Naive thymus-derived CD8-positive, alpha-beta T cell (primary cell): Measurements from ENCODE around the gene SH3BP2. TPM values are rescaled to one million over a fixed set of nuclear protein-coding genes. Genes with fewer than 3 reads are reported as not detected.
A peak's percentile ranks its signal among the peaks of the same experiment; 100 is the strongest.

Source experiments
- ATAC-seq, 2 donors: fragments of 150-1000 bp; cut with Tn5 transposase in 1 of 2; sonication (Bioruptor Pico), chemical (Tn5 transposase) in 1 of 2; 1 replicate in 1 of 2; 2 replicates in 1 of 2; pipeline ENCODE4 v1.10.0; 2021; ENCODE audit warnings: mild to moderate bottlenecking in 2 of 2, moderate library complexity in 2 of 2
- POLR2A ChIA-PET: fragments of 350-600 bp; sonication (Branson Sonifier 250); formaldehyde crosslinking; loops from one replicate; lab custom pipeline; 2021; ENCODE audit warnings: antibody characterized with exemption; lab: Charles Lee
- DNase-seq, 10 donors: peaks; one replicate each; pipeline versions ENCODE4 v3.0.0 to v3.0.0-alpha.2; 2020 to 2022
- H3K27ac Mint-ChIP-seq, 10 donors: one replicate each; pipeline ENCODE4 v1.8.0; 2020 to 2022; ENCODE audit warnings: mild to moderate bottlenecking in 10 of 10, mixed read lengths in 10 of 10, moderate library complexity in 4 of 10, inconsistent platforms in 1 of 10
- H3K27me3 Mint-ChIP-seq, 5 donors: one replicate each; pipeline ENCODE4 v1.8.0; 2021 to 2022; ENCODE audit warnings: mixed read lengths in 5 of 5
- H3K36me3 Mint-ChIP-seq, 3 donors: one replicate each; pipeline ENCODE4 v1.8.0; 2020 to 2022; ENCODE audit warnings: mixed read lengths in 3 of 3, mild to moderate bottlenecking in 2 of 3, inconsistent platforms in 1 of 3
- H3K4me1 Mint-ChIP-seq, 4 donors: one replicate each; pipeline ENCODE4 v1.8.0; 2021 to 2022; ENCODE audit warnings: mixed read lengths in 4 of 4
- H3K4me3 Mint-ChIP-seq, 10 donors: one replicate each; pipeline ENCODE4 v1.8.0; 2020 to 2022; ENCODE audit warnings: mild to moderate bottlenecking in 10 of 10, mixed read lengths in 10 of 10, moderate library complexity in 6 of 10, inconsistent platforms in 1 of 10
- H3K9me3 Mint-ChIP-seq, 9 donors: one replicate each; pipeline ENCODE4 v1.8.0; 2020 to 2022; ENCODE audit warnings: mixed read lengths in 9 of 9, mild to moderate bottlenecking in 3 of 9, inconsistent platforms in 1 of 9, moderate library complexity in 1 of 9
- polyA plus RNA-seq, 3 donors: library from polyadenylated mRNA; unstranded; fragments of 300-500 nt; fragmentation: Illumina TruSeq; gene quantifications; one replicate each; pipeline ENCODE4 v1.2.3, GENCODE V29; 2021
- total RNA-seq, 8 experiments: library from RNA in 2 of 8; stranded (reverse) in 2 of 8; gene quantifications; one replicate each; pipeline ENCODE4 v1.2.3 and lab custom pipeline; 2021 to 2026

The SH3BP2 gene
- total and polyA plus RNA-seq, 5 experiments from 2014 or later: 4.8 to 28.3 (median 10.8) TPM

DNA sequence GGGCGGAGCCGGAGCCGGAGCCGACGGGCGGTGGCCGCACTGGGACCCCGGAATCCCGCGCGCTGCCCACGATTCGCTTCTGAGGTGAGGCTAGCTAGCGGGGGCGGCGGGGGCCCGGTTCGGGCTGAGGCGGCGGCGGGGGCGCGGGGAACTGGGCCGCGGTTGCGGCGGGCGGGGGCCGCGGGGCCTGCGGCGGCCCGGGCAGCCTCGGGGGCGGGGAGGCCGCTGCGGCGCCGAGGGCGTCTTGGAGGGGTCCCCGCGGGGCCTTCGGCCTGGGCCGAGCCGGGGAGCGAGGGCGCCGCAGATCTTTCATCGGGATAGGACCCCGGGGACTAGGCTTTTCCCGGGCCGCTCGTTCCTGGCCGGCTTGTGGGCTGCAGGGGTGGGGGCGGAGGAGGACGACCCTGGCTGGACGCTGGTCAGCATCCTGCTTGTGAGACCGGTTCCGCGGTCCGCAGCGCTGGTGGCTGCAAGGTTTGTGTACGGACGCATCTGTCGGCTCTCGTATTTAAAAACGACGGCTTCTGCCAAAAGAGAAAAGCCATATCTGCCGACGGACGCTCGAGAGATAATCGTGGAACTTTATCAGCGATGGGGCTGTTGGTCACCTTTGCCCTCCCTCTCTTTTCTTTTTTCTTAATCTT lies 51.2 kb downstream of the SH3BP2 start:
- H3K27me3 Mint-ChIP-seq: no peaks in the 10 kb centered on the region
- peaks cover 24 to 73% (median 69%) of the 10 kb centered on the region in 4 donors for H3K4me1 Mint-ChIP-seq
- DNase-seq: peak in 1 of 10 donors; percentile 13
- peak overlapping the region; percentile 90 to 97 (median 92) for H3K4me3 Mint-ChIP-seq
- H3K36me3 Mint-ChIP-seq: peaks cover 0 to 4% (median 0%) of the 10 kb centered on the region in 3 donors
- H3K9me3 Mint-ChIP-seq: peaks cover 0 to 12% (median 0%) of the 10 kb centered on the region in 9 donors
- ATAC-seq: peak in 1 of 2 donors; percentile 38
- H3K27ac Mint-ChIP-seq: peak overlapping the region; percentile 86 to 96 (median 93)
- POLR2A ChIA-PET: interaction anchor here (0.7 to 2.8 kb wide), 11 partner anchors 9 to 582 kb away, joined by 3 to 18 read pairs (median 4); partner anchors contain the start of gene MXD4

DNA sequence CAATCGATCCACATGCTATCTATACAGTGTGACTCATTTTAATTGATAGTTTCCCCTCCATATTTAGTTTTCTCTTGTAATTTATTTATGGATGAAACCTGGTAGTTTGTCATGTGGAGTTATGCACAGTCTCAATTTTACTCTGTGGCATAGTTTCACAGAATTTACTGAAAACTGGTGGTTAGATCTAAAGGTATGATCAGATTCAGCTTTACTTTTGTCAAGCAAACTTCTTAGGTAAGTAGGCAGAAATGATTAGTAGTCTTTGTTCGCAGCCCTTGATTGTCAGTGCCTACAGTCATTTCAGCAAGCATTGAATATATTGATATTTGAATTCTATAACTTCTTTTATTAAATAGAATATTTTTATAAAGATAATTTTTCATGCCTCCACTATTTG lies 53.3 kb downstream of the SH3BP2 start:
- Mint-ChIP-seq H3K9me3 (no peaks in the 10 kb centered on the region), H3K36me3 (no peaks in the 10 kb centered on the region), H3K27me3 (no peaks in the 10 kb centered on the region), H3K4me3 (peak overlapping the region; percentile 85 to 97 (median 92)), H3K4me1 (peaks cover 32 to 78% (median 75%) of the 10 kb centered on the region in 4 donors), H3K27ac (peak overlapping the region; percentile 24 to 96 (median 92))
- ATAC-seq (no peak), DNase-seq (no peak)
- POLR2A ChIA-PET: no interaction called here

DNA sequence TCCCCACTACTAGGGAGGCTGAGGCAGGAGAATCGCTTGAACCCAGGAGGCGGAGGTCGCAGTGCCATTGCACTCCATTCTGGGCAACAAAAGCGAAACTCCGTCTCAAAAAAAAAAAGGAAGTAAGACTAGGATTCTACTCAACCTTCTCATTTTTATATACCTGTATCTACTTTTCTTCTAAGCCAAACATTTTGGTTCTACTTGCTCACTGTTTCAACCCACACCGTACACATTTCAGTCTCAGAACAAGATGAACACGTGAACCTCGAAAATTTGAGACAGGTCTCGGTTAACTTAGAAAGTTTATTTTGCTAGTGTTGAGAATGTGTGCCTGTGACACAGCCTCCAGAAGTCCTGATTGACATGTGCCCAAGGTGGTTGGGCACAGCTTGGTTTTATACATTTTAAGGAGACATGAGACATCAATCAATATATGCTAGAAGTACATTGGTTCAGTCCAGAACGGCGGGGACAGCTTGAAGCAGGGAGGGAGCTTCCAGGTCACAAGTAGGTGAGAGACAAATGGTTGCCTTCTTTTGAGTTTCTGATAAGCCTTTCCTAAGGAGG lies 54.5 kb downstream of the SH3BP2 start:
- peak overlapping the region in 9 of 10 donors; percentile 14 to 93 (median 53) for H3K27ac Mint-ChIP-seq
- POLR2A ChIA-PET: interaction anchor here (0.7 to 0.9 kb wide), 3 partner anchors 34 to 55 kb away, joined by 3 read pairs; partner anchors contain the start of gene SH3BP2
- no peak for ATAC-seq
- no peaks in the 10 kb centered on the region for H3K27me3 Mint-ChIP-seq
- H3K9me3 Mint-ChIP-seq: no peaks in the 10 kb centered on the region
- H3K4me3 Mint-ChIP-seq: peak overlapping the region in 6 of 10 donors; percentile 3 to 61 (median 41)
- H3K4me1 Mint-ChIP-seq: peaks cover 35 to 82% (median 82%) of the 10 kb centered on the region in 4 donors
- DNase-seq: peak in 1 of 10 donors; percentile 2
- H3K36me3 Mint-ChIP-seq: no peaks in the 10 kb centered on the region

DNA sequence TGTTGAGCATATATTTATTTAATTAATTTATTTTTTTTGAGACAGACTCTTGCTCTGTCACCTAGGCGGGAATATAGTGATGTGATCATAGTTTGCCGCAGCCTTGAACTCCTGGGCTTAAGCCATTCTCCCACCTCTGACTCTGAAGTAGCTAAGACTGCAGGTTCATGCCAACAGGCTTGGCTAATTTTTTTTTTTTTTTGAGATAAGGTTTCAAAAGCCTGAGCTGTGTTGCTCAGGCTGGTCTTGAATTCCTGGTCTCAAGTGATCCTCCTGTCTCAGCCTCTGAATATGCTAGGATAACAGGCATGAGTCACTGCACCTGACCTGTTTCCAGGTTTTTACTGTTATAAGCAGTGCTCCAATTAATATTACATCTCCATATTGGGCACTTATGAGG lies 55.6 kb downstream of the SH3BP2 start:
- Mint-ChIP-seq H3K27me3 (no peaks in the 10 kb centered on the region), H3K9me3 (no peaks in the 10 kb centered on the region), H3K27ac (peak overlapping the region in 6 of 10 donors; percentile 8 to 93 (median 58)), H3K36me3 (peaks cover 0 to under 1% (median 0%) of the 10 kb centered on the region in 3 donors), H3K4me1 (peaks cover 33 to 82% (median 79%) of the 10 kb centered on the region in 4 donors), H3K4me3 (no peak overlapping the region)
- ATAC-seq (no peak), DNase-seq (peak in 1 of 10 donors; percentile 1)
- POLR2A ChIA-PET: interaction anchor here (0.6 to 0.7 kb wide), 2 partner anchors 41 to 114 kb away, joined by 4 read pairs; no protein-coding TSS in a partner anchor

DNA sequence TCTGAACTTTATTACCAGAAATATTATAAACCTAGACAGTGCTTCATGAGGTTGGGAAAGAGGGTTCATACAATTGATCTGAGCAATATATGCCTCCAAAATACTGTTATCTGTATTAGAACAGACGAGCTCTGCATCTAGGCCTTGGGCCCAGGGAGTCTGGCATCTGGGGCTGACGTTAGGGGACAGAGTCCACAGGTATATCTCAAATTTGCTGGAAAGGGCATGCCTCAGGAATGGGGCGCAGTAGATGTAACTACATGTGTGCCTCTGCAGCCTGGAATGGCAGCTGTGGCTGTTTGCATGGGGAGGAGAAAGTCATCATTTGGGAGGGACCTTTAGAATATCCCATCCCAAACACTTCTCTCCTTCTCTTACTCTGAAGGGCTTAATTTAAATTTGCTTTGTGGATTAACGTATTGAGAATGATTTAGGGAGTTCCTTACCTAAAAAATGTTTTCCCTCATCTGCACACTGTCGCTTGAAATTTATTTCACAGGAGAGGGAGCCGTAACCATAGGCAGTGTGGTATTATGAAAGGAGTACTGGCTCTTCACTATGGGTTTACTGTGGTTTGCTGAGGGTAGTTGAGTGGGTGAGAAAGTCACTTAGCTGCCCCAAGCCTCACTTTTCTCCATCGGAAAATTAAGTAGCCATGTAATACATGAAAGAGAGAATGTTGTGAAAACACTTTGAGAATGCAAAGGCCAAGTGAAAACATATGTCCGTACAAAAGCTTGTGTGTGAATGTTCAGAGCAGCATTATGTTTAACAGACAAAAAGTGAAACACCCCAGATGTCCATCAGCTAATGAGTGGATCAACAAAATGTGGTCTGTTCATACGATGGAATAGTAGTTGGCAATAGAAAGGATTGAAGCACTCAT lies 56.6 kb downstream of the SH3BP2 start:
- ATAC-seq: no peak
- DNase-seq: no peak
- Mint-ChIP-seq H3K27ac (peak overlapping the region; percentile 69 to 93 (median 80)), H3K36me3 (peaks cover 0 to 10% (median 0%) of the 10 kb centered on the region in 3 donors), H3K9me3 (no peaks in the 10 kb centered on the region), H3K4me1 (peaks cover 31 to 92% (median 86%) of the 10 kb centered on the region in 4 donors), H3K4me3 (peak overlapping the region in 6 of 10 donors; percentile 1 to 46 (median 32)), H3K27me3 (no peaks in the 10 kb centered on the region)
- POLR2A ChIA-PET: interaction anchor here (0.6 kb wide), 1 partner anchor 30 kb away, joined by 3 read pairs; no protein-coding TSS in a partner anchor

DNA sequence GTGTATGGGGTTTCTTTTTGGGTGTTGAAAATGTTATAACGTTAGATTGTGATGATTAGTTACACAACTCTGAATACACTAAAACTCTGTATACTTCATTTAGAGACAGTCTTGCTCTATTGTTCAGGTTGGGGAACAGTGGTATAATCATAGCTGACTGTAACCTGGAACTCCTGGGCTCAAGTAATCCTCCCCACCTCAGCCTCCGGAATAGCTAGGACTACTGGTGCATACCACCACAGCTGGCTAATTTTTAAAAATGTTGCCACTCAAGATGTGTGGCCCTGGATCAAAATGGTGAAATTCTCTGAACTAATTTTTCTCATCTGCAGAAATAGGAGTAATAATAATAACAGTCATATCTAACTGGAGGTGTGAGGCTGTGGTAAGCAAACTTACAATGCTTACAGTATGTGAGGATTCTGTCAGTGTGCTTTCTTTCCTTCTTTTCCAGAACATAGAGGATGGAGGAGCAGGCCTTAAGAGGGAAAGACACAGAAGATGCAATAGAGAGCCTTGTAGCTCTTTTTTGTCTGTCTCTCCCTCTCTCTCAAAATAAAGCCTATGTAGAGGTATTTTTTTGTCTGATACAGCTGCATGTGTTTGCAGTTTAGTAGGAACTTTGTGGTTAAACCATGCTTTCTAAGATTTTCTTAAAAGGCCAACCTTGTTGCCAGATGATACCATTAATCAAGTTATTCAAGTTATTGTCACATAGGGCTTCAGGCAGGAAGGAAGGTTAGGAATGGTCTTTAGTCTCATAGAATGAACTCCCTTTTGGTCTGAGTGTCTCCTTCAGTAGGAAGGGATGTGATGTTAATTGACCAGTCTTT lies 58.3 kb downstream of the SH3BP2 start:
- DNase-seq (peak in 2 of 10 donors; percentile 23 to 24), ATAC-seq (peak; percentile 38 to 39)
- no peaks in the 10 kb centered on the region for H3K9me3 Mint-ChIP-seq
- peak overlapping the region; percentile 33 to 85 (median 61) for H3K4me3 Mint-ChIP-seq
- POLR2A ChIA-PET: interaction anchor here (0.6 to 0.9 kb wide), 4 partner anchors 27 to 65 kb away, joined by 3 to 5 read pairs (median 3); no protein-coding TSS in a partner anchor
- H3K27me3 Mint-ChIP-seq: no peaks in the 10 kb centered on the region
- peak overlapping the region; percentile 76 to 96 (median 93) for H3K27ac Mint-ChIP-seq
- peaks cover 0 to 21% (median 0%) of the 10 kb centered on the region in 3 donors for H3K36me3 Mint-ChIP-seq
- peaks cover 31 to 91% (median 84%) of the 10 kb centered on the region in 4 donors for H3K4me1 Mint-ChIP-seq

DNA sequence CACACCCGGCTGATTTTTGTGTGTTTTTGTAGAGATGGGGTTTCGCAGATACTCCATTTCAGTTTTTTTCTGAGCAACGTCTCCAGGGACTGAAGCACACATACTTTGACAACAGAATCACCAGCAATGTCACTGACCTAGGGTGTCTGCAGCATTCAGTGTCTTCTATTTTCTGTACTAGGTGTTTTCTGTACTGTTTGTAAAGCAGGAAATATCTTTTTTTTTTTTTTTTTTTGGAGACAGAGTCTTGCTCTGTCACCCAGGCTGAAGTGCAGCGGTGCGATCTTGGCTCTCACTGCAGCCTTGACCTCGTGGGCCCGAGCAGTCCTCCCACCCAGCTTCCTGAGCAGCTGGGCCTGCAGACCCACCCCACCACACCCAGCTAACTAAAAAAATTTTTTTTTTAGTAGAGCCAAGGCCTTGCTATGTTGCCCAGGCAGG lies 59.6 kb downstream of the SH3BP2 start:
- peak overlapping the region; percentile 91 to 96 (median 93) for H3K27ac Mint-ChIP-seq
- DNase-seq (peak in 3 of 10 donors; percentile 51 to 54 (median 51)), ATAC-seq (peak; percentile 68 to 79)
- H3K4me1 Mint-ChIP-seq: peaks cover 32 to 88% (median 80%) of the 10 kb centered on the region in 4 donors
- H3K4me3 Mint-ChIP-seq: peak overlapping the region; percentile 64 to 85 (median 77)
- H3K36me3 Mint-ChIP-seq: peaks cover 0 to 27% (median 0%) of the 10 kb centered on the region in 3 donors
- POLR2A ChIA-PET: interaction anchor here (0.6 to 1.4 kb wide), 12 partner anchors 10 to 161 kb away, joined by 3 to 13 read pairs (median 4); no protein-coding TSS in a partner anchor
- no peaks in the 10 kb centered on the region for H3K27me3 Mint-ChIP-seq
- no peaks in the 10 kb centered on the region for H3K9me3 Mint-ChIP-seq

DNA sequence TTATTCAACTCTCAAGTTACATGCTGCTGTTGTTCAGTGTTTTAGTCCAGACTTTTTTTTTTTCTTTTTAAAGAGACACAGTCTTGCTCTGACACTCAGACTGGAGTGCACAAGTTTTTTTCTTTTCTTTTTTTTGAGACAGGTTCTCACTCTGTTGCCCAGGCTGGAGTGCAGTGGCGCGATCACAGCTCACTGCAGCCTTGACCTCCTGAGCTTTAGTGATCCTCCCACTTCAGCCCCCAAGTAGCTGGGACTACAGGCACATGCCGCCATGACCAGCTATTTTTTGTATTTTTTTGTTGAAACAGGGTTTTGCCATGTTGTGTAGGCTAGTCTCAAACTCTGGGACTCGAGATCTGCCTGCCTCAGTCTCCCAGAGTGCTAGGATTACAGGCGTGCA lies 62.7 kb downstream of the SH3BP2 start:
- Mint-ChIP-seq H3K36me3 (peaks cover 0 to 35% (median 0%) of the 10 kb centered on the region in 3 donors), H3K27me3 (no peaks in the 10 kb centered on the region), H3K27ac (peak overlapping the region in 9 of 10 donors; percentile 43 to 93 (median 81)), H3K9me3 (no peaks in the 10 kb centered on the region), H3K4me1 (peaks cover 31 to 91% (median 82%) of the 10 kb centered on the region in 4 donors), H3K4me3 (peak overlapping the region in 1 of 10 donors; percentile 19)
- ATAC-seq (no peak), DNase-seq (no peak)
- POLR2A ChIA-PET: interaction anchor here (0.7 kb wide), 1 partner anchor 187 kb away, joined by 3 read pairs; no protein-coding TSS in a partner anchor

DNA sequence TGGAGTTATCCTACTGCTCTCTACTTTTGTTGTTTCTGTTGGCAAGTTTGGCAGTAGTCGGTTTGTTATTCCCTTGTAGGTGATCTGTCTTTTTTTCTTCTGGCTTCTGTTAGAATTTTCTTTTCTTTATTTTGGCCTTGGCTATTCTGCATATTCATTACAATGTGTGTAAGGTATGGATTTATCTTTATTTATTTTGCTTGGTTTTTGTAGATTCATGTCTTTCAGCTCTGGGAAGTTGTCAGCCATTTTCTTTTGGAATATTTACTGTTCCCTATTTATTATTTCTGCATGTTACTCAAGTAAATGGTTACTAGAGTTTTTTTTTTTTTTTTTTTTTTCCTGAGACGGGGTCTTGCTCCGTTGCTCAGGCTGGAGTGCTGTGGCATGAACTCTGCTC lies 63.4 kb downstream of the SH3BP2 start:
- Mint-ChIP-seq H3K4me3 (peak overlapping the region in 2 of 10 donors; percentile 33 to 39), H3K27ac (peak overlapping the region in 9 of 10 donors; percentile 33 to 86 (median 77)), H3K4me1 (peaks cover 30 to 91% (median 82%) of the 10 kb centered on the region in 4 donors), H3K36me3 (peaks cover 0 to 35% (median 0%) of the 10 kb centered on the region in 3 donors), H3K27me3 (no peaks in the 10 kb centered on the region), H3K9me3 (no peaks in the 10 kb centered on the region)
- POLR2A ChIA-PET: no interaction called here
- DNase-seq: no peak
- ATAC-seq: no peak

DNA sequence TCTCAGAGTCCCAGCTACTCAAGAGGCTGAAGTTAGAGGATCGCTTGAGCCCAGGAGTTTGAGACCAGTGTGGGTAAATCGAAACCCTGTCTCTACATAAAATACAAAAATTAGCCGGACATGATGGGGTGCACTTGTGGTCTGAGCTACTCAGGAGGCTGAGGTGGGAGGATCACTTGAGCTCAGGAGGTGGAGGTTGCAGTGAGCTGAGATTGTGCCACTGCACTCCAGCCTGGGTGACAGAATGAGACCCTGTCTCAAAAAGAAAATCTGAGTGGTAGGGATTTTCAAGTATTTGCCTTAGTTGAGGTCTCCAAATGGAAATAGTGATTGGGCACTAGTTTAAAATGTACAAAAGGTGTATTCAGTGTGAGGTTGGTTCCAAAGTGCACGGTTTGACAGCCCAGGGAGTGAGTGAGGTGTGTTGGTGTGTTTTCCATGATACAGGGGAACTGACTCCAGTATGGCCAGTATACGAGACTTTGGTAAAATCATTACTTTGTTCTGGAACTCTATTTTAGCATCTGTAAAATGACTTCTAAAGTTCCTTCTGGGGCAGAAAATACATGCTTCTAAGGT lies 64.6 kb downstream of the SH3BP2 start:
- peaks cover 31 to 91% (median 82%) of the 10 kb centered on the region in 4 donors for H3K4me1 Mint-ChIP-seq
- no peaks in the 10 kb centered on the region for H3K9me3 Mint-ChIP-seq
- POLR2A ChIA-PET: interaction anchor here (1.0 kb wide), 1 partner anchor 19 kb away, joined by 3 read pairs; no protein-coding TSS in a partner anchor
- H3K36me3 Mint-ChIP-seq: peaks cover 0 to 35% (median 0%) of the 10 kb centered on the region in 3 donors
- no peaks in the 10 kb centered on the region for H3K27me3 Mint-ChIP-seq
- ATAC-seq (no peak), DNase-seq (no peak)
- H3K27ac Mint-ChIP-seq: peak overlapping the region; percentile 7 to 80 (median 52)
- no peak overlapping the region for H3K4me3 Mint-ChIP-seq
